Measurements from ENCODE around the gene CRYL1.

- TF ChIP-seq, protein P1, sequence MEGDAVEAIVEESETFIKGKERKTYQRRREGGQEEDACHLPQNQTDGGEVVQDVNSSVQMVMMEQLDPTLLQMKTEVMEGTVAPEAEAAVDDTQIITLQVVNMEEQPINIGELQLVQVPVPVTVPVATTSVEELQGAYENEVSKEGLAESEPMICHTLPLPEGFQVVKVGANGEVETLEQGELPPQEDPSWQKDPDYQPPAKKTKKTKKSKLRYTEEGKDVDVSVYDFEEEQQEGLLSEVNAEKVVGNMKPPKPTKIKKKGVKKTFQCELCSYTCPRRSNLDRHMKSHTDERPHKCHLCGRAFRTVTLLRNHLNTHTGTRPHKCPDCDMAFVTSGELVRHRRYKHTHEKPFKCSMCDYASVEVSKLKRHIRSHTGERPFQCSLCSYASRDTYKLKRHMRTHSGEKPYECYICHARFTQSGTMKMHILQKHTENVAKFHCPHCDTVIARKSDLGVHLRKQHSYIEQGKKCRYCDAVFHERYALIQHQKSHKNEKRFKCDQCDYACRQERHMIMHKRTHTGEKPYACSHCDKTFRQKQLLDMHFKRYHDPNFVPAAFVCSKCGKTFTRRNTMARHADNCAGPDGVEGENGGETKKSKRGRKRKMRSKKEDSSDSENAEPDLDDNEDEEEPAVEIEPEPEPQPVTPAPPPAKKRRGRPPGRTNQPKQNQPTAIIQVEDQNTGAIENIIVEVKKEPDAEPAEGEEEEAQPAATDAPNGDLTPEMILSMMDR (IDR thresholded peaks at IDR 0.05), result no peak
- no peak for TF ChIP-seq ZFX (IDR thresholded peaks at IDR 0.05; ENCODE audit: borderline replicate concordance)
These were observed 68.9 kb downstream of the CRYL1 start for GRCh38 chr13:20456737-20457136.
